ENCODE measurements around the gene PXT1.

GRCh38 chr6:36444470-36444869 lies 1.8 kb upstream of the PXT1 start:
- no peak for TF ChIP-seq CTCF (IDR thresholded peaks at IDR 0.05; ENCODE audit: insufficient read depth, low read length)
- TF ChIP-seq GABPA (IDR thresholded peaks at IDR 0.05; ENCODE audit: low read depth), result no peak
